Stimulated activated naive B cell treated with anti-CD40 and anti-IgM and Interleukin-4, amounts not matched to agents 10 μg/mL and 1 μg/mL and 100 μg/mL, for 72 hours (primary cell): ENCODE data around the gene SYNDIG1L.
"Not testable (repeated sequence)": the region's sequence is repeated elsewhere in the genome, so short reads cannot be mapped to it uniquely, and the experiment has no call there.

Source experiments
- ATAC-seq, 2 donors: fragments of 150-1000 bp; cut with Tn5 transposase; replicated peaks; 2 replicates each; pipeline ENCODE4 v1.10.0; 2021; ENCODE audit warnings: moderate library complexity in 1 of 2
- DNase-seq: peaks from one replicate; pipeline ENCODE4 v3.0.0; 2021
- H3K27ac Mint-ChIP-seq: one replicate; pipeline ENCODE4 v1.8.0; 2022; ENCODE audit warnings: mild to moderate bottlenecking, mixed read lengths
- H3K27me3 Mint-ChIP-seq, 2 donors: one replicate each; pipeline ENCODE4 v1.8.0; 2022; ENCODE audit warnings: mixed read lengths in 2 of 2
- H3K36me3 Mint-ChIP-seq, 2 donors: one replicate each; pipeline ENCODE4 v1.8.0; 2022; ENCODE audit warnings: mixed read lengths in 2 of 2, mild to moderate bottlenecking in 1 of 2
- H3K4me1 Mint-ChIP-seq, 2 donors: one replicate each; pipeline ENCODE4 v1.8.0; 2022; ENCODE audit warnings: mixed read lengths in 2 of 2, mild to moderate bottlenecking in 1 of 2
- H3K4me3 Mint-ChIP-seq, 2 donors: one replicate each; pipeline ENCODE4 v1.8.0; 2022; ENCODE audit warnings: mild to moderate bottlenecking in 2 of 2, mixed read lengths in 2 of 2, moderate library complexity in 1 of 2
- H3K9me3 Mint-ChIP-seq, 2 donors: one replicate each; pipeline ENCODE4 v1.8.0; 2022; ENCODE audit warnings: mixed read lengths in 2 of 2, mild to moderate bottlenecking in 1 of 2

The SYNDIG1L gene

GRCh38 chr14:74454397-74454796, 28.4 kb upstream of the SYNDIG1L start:
- H3K9me3 Mint-ChIP-seq, H3K27me3 Mint-ChIP-seq, ATAC-seq, H3K36me3 Mint-ChIP-seq, H3K4me1 Mint-ChIP-seq, DNase-seq, H3K27ac Mint-ChIP-seq, H3K4me3 Mint-ChIP-seq: not testable (repeated sequence)

DNA sequence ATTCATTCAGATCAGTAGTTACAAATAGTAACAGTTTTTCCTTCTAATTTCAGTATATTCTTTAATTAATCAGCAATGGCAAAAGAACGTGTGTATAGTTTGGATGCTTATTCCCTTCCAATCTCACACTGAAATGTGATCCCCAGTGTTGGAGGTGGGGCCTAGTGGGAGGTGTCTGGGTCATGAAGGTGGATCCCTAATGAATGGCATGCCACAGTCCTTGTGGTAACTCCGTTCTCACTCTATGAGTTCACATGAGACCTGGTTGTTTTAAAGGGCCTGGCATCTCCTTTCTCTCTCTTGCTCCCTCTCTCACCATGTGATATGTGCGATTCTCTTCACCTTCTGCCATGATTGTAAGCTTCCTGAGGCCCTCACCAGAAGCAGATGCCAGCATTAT, 18.9 kb upstream of the SYNDIG1L start:
- ATAC-seq (no peak), DNase-seq (no peak)
- Mint-ChIP-seq H3K4me3 (no peak overlapping the region), H3K9me3 (peaks cover 0 to 1% of the 10 kb centered on the region in 2 donors), H3K27me3 (peaks cover 0 to 9% of the 10 kb centered on the region in 2 donors), H3K36me3 (no peaks in the 10 kb centered on the region), H3K4me1 (no peaks in the 10 kb centered on the region), H3K27ac (no peak overlapping the region)

DNA sequence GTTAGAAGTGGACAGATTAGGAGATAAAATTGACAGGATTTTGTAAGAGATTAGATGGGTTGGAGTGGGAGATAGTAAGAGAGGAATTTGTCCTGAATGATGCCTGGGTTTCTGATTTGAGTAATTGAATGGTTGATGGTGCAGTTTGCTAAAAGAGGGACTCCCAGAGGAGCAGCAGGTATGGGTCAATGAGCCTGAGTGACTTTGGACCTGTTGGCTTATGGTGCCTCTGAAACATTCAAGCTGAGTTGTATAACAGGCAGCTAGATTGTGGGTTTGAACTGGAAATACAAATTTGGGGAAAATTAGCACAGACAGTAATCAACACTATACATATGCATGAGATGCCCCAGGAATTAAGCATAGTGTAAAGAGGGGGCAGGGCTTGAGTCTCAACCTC, 16.7 kb upstream of the SYNDIG1L start:
- H3K4me3 Mint-ChIP-seq, result no peak overlapping the region
- peaks cover 4 to 10% of the 10 kb centered on the region in 2 donors for H3K27me3 Mint-ChIP-seq
- no peak for DNase-seq
- peaks cover 0 to under 1% of the 10 kb centered on the region in 2 donors for H3K9me3 Mint-ChIP-seq
- H3K36me3 Mint-ChIP-seq, result no peaks in the 10 kb centered on the region
- no peak for ATAC-seq
- no peak overlapping the region for H3K27ac Mint-ChIP-seq
- no peaks in the 10 kb centered on the region for H3K4me1 Mint-ChIP-seq

DNA sequence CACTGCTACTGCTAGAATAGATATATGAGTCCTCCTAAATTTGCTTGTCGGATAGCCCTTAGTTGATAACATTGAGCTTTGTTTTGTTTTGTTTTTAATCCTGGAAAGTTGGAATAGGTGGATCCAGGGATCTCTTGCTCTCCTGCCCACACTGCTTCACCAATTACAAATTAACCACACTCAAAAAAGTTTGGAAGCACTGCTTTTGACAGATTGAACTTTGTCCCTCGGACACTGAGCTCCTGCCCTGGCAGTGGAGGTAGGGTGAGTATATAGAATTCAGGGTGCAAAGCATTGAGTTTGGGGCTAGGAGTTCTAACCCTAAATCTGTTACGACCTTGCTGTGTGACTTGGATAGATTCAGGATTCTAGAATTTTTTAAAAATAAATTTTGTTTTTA, 15.1 kb upstream of the SYNDIG1L start:
- Mint-ChIP-seq H3K4me3 (no peak overlapping the region), H3K9me3 (peaks cover 0 to 3% of the 10 kb centered on the region in 2 donors), H3K27me3 (peaks cover 15% of the 10 kb centered on the region in 2 donors), H3K36me3 (no peaks in the 10 kb centered on the region), H3K4me1 (no peaks in the 10 kb centered on the region), H3K27ac (no peak overlapping the region)
- ATAC-seq (no peak), DNase-seq (no peak)

- Mint-ChIP-seq H3K27ac (no peak overlapping the region), H3K4me3 (no peak overlapping the region), H3K9me3 (peaks cover 0 to 3% of the 10 kb centered on the region in 2 donors), H3K4me1 (no peaks in the 10 kb centered on the region), H3K36me3 (no peaks in the 10 kb centered on the region), H3K27me3 (peaks cover 26% of the 10 kb centered on the region in 2 donors)
- DNase-seq, result no peak
- no peak for ATAC-seq
These were observed 12.4 kb upstream of the SYNDIG1L start for GRCh38 chr14:74438351-74438915.

DNA sequence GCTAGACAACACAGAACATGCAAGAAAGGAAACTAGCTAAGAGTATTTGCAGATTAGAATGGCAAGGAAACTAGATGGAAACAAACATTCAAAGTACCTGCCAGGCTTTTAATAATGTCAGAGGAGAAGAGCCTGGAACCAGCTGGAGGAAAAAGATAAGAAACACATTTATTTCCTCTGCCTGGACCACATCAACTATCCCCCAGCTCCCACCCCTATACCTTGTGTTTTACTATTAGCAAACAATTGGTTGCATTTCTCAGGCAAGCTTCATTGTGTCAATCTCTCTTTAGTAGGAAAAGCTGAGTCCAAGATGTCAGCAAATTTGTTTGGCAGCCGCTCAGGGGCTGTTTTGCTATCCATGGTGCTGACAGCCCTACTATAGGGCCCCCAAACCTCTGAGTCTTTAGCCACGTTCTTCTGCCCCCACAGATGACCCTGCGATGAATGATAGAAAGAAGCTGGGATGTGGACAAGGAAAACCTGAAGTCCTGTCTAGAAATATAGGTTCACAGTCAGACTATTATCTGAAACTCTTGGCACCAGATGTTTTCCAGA, 11.6 kb upstream of the SYNDIG1L start:
- no peaks in the 10 kb centered on the region for H3K4me1 Mint-ChIP-seq
- ATAC-seq (no peak), DNase-seq (no peak)
- peaks cover 0 to 3% of the 10 kb centered on the region in 2 donors for H3K9me3 Mint-ChIP-seq
- no peak overlapping the region for H3K4me3 Mint-ChIP-seq
- no peak overlapping the region for H3K27ac Mint-ChIP-seq
- no peaks in the 10 kb centered on the region for H3K36me3 Mint-ChIP-seq
- peaks cover 26% of the 10 kb centered on the region in 2 donors for H3K27me3 Mint-ChIP-seq

GRCh38 chr14:74434294-74434693, 8.3 kb upstream of the SYNDIG1L start:
- H3K9me3 Mint-ChIP-seq, result peaks cover 0 to 3% of the 10 kb centered on the region in 2 donors
- H3K4me3 Mint-ChIP-seq, result no peak overlapping the region
- H3K4me1 Mint-ChIP-seq, result peaks cover 2 to 6% of the 10 kb centered on the region in 2 donors
- H3K36me3 Mint-ChIP-seq, result no peaks in the 10 kb centered on the region
- ATAC-seq (no peak), DNase-seq (no peak)
- H3K27me3 Mint-ChIP-seq, result peaks cover 32 to 34% of the 10 kb centered on the region in 2 donors
- H3K27ac Mint-ChIP-seq, result no peak overlapping the region

- Mint-ChIP-seq H3K27ac (no peak overlapping the region), H3K27me3 (peaks cover 40 to 43% of the 10 kb centered on the region in 2 donors), H3K4me1 (peaks cover 5 to 8% of the 10 kb centered on the region in 2 donors), H3K36me3 (no peaks in the 10 kb centered on the region), H3K9me3 (no peaks in the 10 kb centered on the region), H3K4me3 (no peak overlapping the region)
- DNase-seq, result no peak
- ATAC-seq, result no peak
These were observed 4.0 kb upstream of the SYNDIG1L start for GRCh38 chr14:74429991-74430390.

GRCh38 chr14:74429221-74429691, 3.2 kb upstream of the SYNDIG1L start:
- Mint-ChIP-seq H3K27ac (peak overlapping the region; percentile 37), H3K4me1 (peaks cover 5 to 11% of the 10 kb centered on the region in 2 donors), H3K9me3 (no peaks in the 10 kb centered on the region), H3K36me3 (no peaks in the 10 kb centered on the region), H3K4me3 (no peak overlapping the region), H3K27me3 (peaks cover 42 to 47% of the 10 kb centered on the region in 2 donors)
- peak; percentile 70 to 73 for ATAC-seq
- DNase-seq, result no peak

GRCh38 chr14:74427651-74428050, 1.6 kb upstream of the SYNDIG1L start:
- Mint-ChIP-seq H3K4me1 (peaks cover 5 to 11% of the 10 kb centered on the region in 2 donors), H3K4me3 (no peak overlapping the region), H3K36me3 (no peaks in the 10 kb centered on the region), H3K27me3 (peaks cover 49 to 56% of the 10 kb centered on the region in 2 donors), H3K27ac (no peak overlapping the region), H3K9me3 (no peaks in the 10 kb centered on the region)
- ATAC-seq (no peak), DNase-seq (no peak)

- peak; percentile 15 for DNase-seq
- no peaks in the 10 kb centered on the region for H3K9me3 Mint-ChIP-seq
These were observed 347 bp downstream of the SYNDIG1L start for GRCh38 chr14:74425525-74426201.

GRCh38 chr14:74424606-74425005, 1.4 kb downstream of the SYNDIG1L start:
- DNase-seq, result no peak
- Mint-ChIP-seq H3K9me3 (no peaks in the 10 kb centered on the region), H3K4me1 (peaks cover 5 to 7% of the 10 kb centered on the region in 2 donors), H3K36me3 (no peaks in the 10 kb centered on the region), H3K4me3 (no peak overlapping the region), H3K27ac (no peak overlapping the region), H3K27me3 (peaks cover 61 to 65% of the 10 kb centered on the region in 2 donors)
- no peak for ATAC-seq

More at GRCh38 chr14:74425525-74426201, 347 bp downstream of the SYNDIG1L start:
- Mint-ChIP-seq H3K36me3 (no peaks in the 10 kb centered on the region), H3K4me3 (no peak overlapping the region), H3K27ac (no peak overlapping the region), H3K27me3 (peaks cover 62 to 70% of the 10 kb centered on the region in 2 donors), H3K4me1 (peaks cover 5 to 10% of the 10 kb centered on the region in 2 donors)
- peak; percentile 57 to 67 for ATAC-seq

GRCh38 chr14:74423246-74423645, 2.8 kb downstream of the SYNDIG1L start:
- peaks cover 0 to 3% of the 10 kb centered on the region in 2 donors for H3K4me1 Mint-ChIP-seq
- peaks cover 55 to 56% of the 10 kb centered on the region in 2 donors for H3K27me3 Mint-ChIP-seq
- no peak overlapping the region for H3K4me3 Mint-ChIP-seq
- no peak overlapping the region for H3K27ac Mint-ChIP-seq
- H3K9me3 Mint-ChIP-seq, result no peaks in the 10 kb centered on the region
- ATAC-seq (no peak), DNase-seq (no peak)
- H3K36me3 Mint-ChIP-seq, result no peaks in the 10 kb centered on the region

DNA sequence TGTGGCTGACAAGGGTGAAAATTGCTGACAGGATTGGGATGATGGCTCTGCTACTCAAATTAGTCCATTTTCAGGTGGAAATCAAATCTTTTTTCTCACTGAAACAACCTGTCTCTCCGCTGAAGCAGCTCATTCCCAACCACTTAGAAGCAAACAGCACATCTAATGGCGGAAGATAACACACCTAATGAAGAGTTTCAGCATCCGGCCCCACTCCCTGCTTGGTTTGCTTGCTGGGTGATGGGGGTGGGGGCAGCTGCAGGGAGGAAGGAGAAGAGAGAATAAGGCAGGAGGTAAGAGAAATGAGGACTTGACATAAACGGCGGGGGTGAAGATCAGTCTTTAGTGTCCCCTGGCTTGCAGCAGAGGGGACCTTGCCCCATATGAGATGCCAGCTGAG, 4.0 kb downstream of the SYNDIG1L start:
- peaks cover 47% of the 10 kb centered on the region in 2 donors for H3K27me3 Mint-ChIP-seq
- H3K4me1 Mint-ChIP-seq, result peaks cover 0 to 3% of the 10 kb centered on the region in 2 donors
- DNase-seq (no peak), ATAC-seq (no peak)
- H3K36me3 Mint-ChIP-seq, result no peaks in the 10 kb centered on the region
- no peaks in the 10 kb centered on the region for H3K9me3 Mint-ChIP-seq
- H3K27ac Mint-ChIP-seq, result no peak overlapping the region
- H3K4me3 Mint-ChIP-seq, result no peak overlapping the region

DNA sequence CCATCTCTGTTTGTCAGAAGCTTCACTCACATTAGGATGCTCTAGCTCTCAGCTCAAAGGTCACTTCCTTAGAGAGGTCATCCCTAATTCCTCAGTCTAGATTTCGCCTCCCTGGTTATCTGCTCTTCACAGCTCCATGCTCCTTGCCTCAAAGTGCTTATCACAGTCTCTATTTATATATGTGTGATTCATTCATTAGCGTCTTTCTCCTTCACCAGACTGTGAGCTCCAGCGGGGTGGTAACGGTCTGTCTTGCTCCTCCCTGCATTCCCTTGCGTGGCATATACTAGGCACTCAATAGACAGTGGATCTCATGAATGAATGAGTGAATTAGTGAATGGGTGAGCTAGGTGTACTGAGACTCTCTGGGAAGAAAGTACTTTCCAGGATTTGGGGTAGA, 6.9 kb downstream of the SYNDIG1L start:
- Mint-ChIP-seq H3K4me3 (no peak overlapping the region), H3K36me3 (no peaks in the 10 kb centered on the region), H3K27ac (no peak overlapping the region), H3K27me3 (peaks cover 27 to 29% of the 10 kb centered on the region in 2 donors), H3K4me1 (no peaks in the 10 kb centered on the region), H3K9me3 (no peaks in the 10 kb centered on the region)
- no peak for ATAC-seq
- DNase-seq, result no peak
